Neural progenitor cell (in vitro differentiated cells): Measurements from ENCODE around the gene PRPSAP1. TPM values are rescaled to one million over a fixed set of nuclear protein-coding genes. Genes with fewer than 3 reads are reported as not detected.

Source experiments
- DNase-seq: peaks from one replicate; pipeline ENCODE4 v3.0.0-alpha.2; 2016; ENCODE audit warnings: low spot score
- H2AFZ ChIP-seq: fragments of 200-600 bp; sonication (generic); replicated peaks from 2 replicates; pipeline ENCODE4 v1.6.1; 2016; ENCODE audit warnings: antibody characterized with exemption
- H3F3A ChIP-seq: fragments of 200-600 bp; sonication (generic); 2 replicates; pipeline ENCODE4 v1.6.1; 2016; ENCODE audit warnings: antibody characterized with exemption, low read depth
- H3K27ac ChIP-seq: fragments of 200-600 bp; sonication (generic); 2 replicates; pipeline ENCODE4 v1.5.1; 2016; ENCODE audit warnings: mild to moderate bottlenecking
- H3K27me3 ChIP-seq: fragments of 200-600 bp; sonication (generic); 2 replicates; pipeline ENCODE4 v1.6.1; 2016; ENCODE audit warnings: mild to moderate bottlenecking, moderate library complexity
- H3K36me3 ChIP-seq: fragments of 200-600 bp; sonication (generic); 2 replicates; pipeline ENCODE4 v1.5.1; 2016
- H3K4me1 ChIP-seq: fragments of 200-600 bp; sonication (generic); 2 replicates; pipeline ENCODE4 v1.6.1; 2016; ENCODE audit warnings: mixed run types
- H3K4me2 ChIP-seq: fragments of 200-600 bp; sonication (generic); 2 replicates; pipeline ENCODE4 v1.6.1; 2016
- H3K4me3 ChIP-seq: fragments of 200-600 bp; sonication (generic); 2 replicates; pipeline ENCODE4 v1.5.1; 2016
- H3K79me2 ChIP-seq: fragments of 200-600 bp; sonication (generic); 2 replicates; pipeline ENCODE4 v1.6.1; 2016; ENCODE audit warnings: low read depth
- H3K9ac ChIP-seq: fragments of 200-600 bp; sonication (generic); 2 replicates; pipeline ENCODE4 v1.6.1; 2016
- H3K9me3 ChIP-seq: fragments of 200-600 bp; sonication (generic); 2 replicates; pipeline ENCODE4 v1.5.1; 2016; ENCODE audit warnings: low read depth
- H4K20me1 ChIP-seq: fragments of 200-600 bp; sonication (generic); 2 replicates; pipeline ENCODE4 v1.6.1; 2016; ENCODE audit warnings: low read depth
- H3K27ac Mint-ChIP-seq: 3 replicates; pipeline ENCODE4 v1.8.0; 2021; ENCODE audit warnings: mixed read lengths
- H3K27me3 Mint-ChIP-seq: 2 replicates; pipeline ENCODE4 v1.8.0; 2022; ENCODE audit warnings: low read depth, mild to moderate bottlenecking, inconsistent platforms, moderate library complexity, mixed read lengths; ENCODE audit not compliant: insufficient read depth
- H3K36me3 Mint-ChIP-seq: 3 replicates; pipeline ENCODE4 v1.8.0; 2021; ENCODE audit warnings: mixed read lengths
- H3K4me1 Mint-ChIP-seq: 3 replicates; pipeline ENCODE4 v1.8.0; 2021; ENCODE audit warnings: mixed read lengths
- H3K4me3 Mint-ChIP-seq: 3 replicates; pipeline ENCODE4 v1.8.0; 2021; ENCODE audit warnings: mild to moderate bottlenecking, moderate library complexity, mixed read lengths
- H3K9me3 Mint-ChIP-seq: 3 replicates; pipeline ENCODE4 v1.8.0; 2020; ENCODE audit warnings: mixed read lengths
- EZH2 ChIP-seq: fragments of 200-600 bp; sonication (generic); IDR thresholded peaks from 2 replicates; pipeline ENCODE4 v1.6.1; 2017; ENCODE audit warnings: antibody characterized with exemption, mild to moderate bottlenecking, moderate library complexity
- EZH2phosphoT487 ChIP-seq: fragments of 200-600 bp; sonication (generic); IDR thresholded peaks from 2 replicates; pipeline ENCODE4 v1.6.1; 2017; ENCODE audit warnings: antibody characterized with exemption
- total RNA-seq: library from RNA; depleted of rRNA; stranded (reverse); fragments of >200 nt; gene quantifications from 2 replicates; pipeline ENCODE4 v1.2.3, GENCODE V29; 2015; ENCODE audit warnings: low replicate concordance
- TF ChIP-seq, protein P1 (sequence below): fragments of 200-600 bp; sonication (generic); IDR thresholded peaks from 2 replicates; pipeline ENCODE4 v1.5.1; 2017; ENCODE audit warnings: antibody characterized with exemption, mild to moderate bottlenecking

PRPSAP1 gene
- total RNA-seq, 1 donor from 2014 or later: 89.7 TPM

DNA sequence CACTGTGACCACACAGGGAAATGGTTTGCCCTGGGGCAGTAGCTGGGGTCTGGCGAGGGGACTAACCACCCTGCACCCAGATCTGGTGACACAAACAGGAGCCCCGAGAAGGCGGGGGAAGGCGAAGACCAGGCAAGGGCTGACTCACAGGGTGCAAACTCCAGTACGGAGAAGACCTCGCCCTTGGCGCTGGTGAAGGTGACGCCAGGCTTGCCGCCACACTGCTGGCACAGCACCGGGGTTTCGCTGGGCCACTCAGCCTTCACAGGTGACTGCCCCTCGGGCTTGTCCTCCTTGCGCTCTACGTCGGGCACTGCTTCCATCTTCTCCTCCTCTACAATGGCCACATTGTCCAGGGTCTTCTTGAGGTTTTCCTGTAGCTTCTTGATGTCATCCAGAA is 42.3 kb upstream of the PRPSAP1 start:
- H3K36me3 ChIP-seq: no peaks in the 10 kb centered on the region

DNA sequence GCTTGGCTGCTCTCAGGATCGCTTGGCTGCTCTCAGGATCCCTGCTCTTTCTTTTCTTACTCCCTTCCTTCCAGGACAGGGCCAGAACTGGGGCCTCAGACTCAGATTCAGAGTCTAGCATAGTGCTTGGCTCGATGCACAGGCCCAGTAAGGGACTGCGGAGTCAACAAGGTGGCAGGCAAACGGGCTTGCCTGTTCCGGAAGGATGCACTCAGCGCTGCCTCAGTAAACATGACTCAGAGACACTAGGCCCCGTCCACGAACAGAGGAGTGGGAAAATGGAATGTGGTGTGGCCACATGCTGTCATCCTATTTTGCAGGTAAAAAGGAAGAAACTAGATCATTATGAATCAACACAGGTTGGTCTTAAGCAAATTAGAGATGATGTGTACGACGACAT is 40.5 kb upstream of the PRPSAP1 start:
- Histone ChIP-seq H3K9me3 (no peaks in the 10 kb centered on the region), H3K9ac (no peak overlapping the region), H4K20me1 (peaks cover 11% of the 10 kb centered on the region), H3K4me2 (no peak overlapping the region), H3K4me3 (no peak overlapping the region), H3K27me3 (no peaks in the 10 kb centered on the region), H2AFZ (no peak overlapping the region), H3K4me1 (no peaks in the 10 kb centered on the region), H3K36me3 (no peaks in the 10 kb centered on the region), H3F3A (peaks cover 9% of the 10 kb centered on the region), H3K79me2 (no peaks in the 10 kb centered on the region), H3K27ac (no peak overlapping the region)
- Mint-ChIP-seq H3K27me3 (no peaks in the 10 kb centered on the region), H3K4me3 (no peak overlapping the region), H3K4me1 (peaks cover 16% of the 10 kb centered on the region), H3K9me3 (no peaks in the 10 kb centered on the region), H3K27ac (peak overlapping the region; percentile 57), H3K36me3 (peaks cover 19% of the 10 kb centered on the region)
- TF ChIP-seq, protein P1, sequence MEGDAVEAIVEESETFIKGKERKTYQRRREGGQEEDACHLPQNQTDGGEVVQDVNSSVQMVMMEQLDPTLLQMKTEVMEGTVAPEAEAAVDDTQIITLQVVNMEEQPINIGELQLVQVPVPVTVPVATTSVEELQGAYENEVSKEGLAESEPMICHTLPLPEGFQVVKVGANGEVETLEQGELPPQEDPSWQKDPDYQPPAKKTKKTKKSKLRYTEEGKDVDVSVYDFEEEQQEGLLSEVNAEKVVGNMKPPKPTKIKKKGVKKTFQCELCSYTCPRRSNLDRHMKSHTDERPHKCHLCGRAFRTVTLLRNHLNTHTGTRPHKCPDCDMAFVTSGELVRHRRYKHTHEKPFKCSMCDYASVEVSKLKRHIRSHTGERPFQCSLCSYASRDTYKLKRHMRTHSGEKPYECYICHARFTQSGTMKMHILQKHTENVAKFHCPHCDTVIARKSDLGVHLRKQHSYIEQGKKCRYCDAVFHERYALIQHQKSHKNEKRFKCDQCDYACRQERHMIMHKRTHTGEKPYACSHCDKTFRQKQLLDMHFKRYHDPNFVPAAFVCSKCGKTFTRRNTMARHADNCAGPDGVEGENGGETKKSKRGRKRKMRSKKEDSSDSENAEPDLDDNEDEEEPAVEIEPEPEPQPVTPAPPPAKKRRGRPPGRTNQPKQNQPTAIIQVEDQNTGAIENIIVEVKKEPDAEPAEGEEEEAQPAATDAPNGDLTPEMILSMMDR: no peak
- TF ChIP-seq EZH2: no peak
- TF ChIP-seq EZH2phosphoT487: no peak
- DNase-seq: no peak

More for the DNA sequence above, 42.3 kb upstream of the PRPSAP1 start:
- Histone ChIP-seq H3K4me3 (no peak overlapping the region), H3K27ac (no peak overlapping the region), H4K20me1 (peaks cover 8% of the 10 kb centered on the region), H3K27me3 (no peaks in the 10 kb centered on the region), H3K4me1 (no peaks in the 10 kb centered on the region), H3K9me3 (no peaks in the 10 kb centered on the region), H3F3A (peaks cover 8% of the 10 kb centered on the region), H3K79me2 (no peaks in the 10 kb centered on the region), H3K4me2 (no peak overlapping the region), H2AFZ (no peak overlapping the region), H3K9ac (no peak overlapping the region)
- peaks cover 27% of the 10 kb centered on the region for H3K36me3 Mint-ChIP-seq
- H3K9me3 Mint-ChIP-seq: no peaks in the 10 kb centered on the region
- H3K4me1 Mint-ChIP-seq: peaks cover 4% of the 10 kb centered on the region
- DNase-seq: no peak
- H3K27ac Mint-ChIP-seq: no peak overlapping the region
- no peaks in the 10 kb centered on the region for H3K27me3 Mint-ChIP-seq
- no peak for TF ChIP-seq EZH2phosphoT487
- TF ChIP-seq EZH2: no peak
- TF ChIP-seq, protein P1: no peak
- no peak overlapping the region for H3K4me3 Mint-ChIP-seq

DNA sequence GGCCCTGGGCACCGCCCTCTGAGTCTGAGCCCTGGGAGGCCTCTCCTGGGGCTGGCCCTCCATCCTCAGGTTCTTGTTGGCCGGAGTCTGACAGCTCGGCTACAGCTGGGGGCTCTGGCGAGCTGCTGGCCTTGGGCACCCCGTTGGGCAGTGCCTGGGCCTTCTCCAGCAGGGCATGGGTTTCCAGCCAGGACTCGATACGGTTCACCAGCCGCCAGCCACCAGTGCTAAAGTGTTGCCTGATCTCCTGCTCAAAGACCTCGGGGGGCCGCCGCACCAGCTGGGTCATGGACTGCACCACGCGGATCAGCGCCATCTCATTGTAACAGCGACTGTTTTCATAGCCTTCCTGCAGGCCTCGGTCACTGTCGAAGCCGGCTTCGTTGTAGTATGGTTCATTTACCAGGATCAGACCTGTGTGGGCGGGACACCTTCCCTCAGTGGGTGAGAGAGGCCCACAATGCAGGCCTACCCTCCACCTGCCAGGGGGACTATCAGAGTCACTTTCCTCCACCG is 37.5 kb upstream of the PRPSAP1 start:
- peaks cover 24% of the 10 kb centered on the region for H3K4me1 Mint-ChIP-seq
- Histone ChIP-seq H3K27me3 (peaks cover 5% of the 10 kb centered on the region), H3K4me2 (no peak overlapping the region), H3F3A (peaks cover 7% of the 10 kb centered on the region), H3K79me2 (no peaks in the 10 kb centered on the region), H3K36me3 (no peaks in the 10 kb centered on the region), H3K9ac (no peak overlapping the region), H3K9me3 (no peaks in the 10 kb centered on the region), H3K4me3 (no peak overlapping the region), H3K27ac (no peak overlapping the region), H2AFZ (no peak overlapping the region), H3K4me1 (no peaks in the 10 kb centered on the region), H4K20me1 (peaks cover 7% of the 10 kb centered on the region)
- H3K9me3 Mint-ChIP-seq: no peaks in the 10 kb centered on the region
- no peak overlapping the region for H3K4me3 Mint-ChIP-seq
- DNase-seq: no peak
- no peak overlapping the region for H3K27ac Mint-ChIP-seq
- peaks cover 4% of the 10 kb centered on the region for H3K27me3 Mint-ChIP-seq
- TF ChIP-seq EZH2: no peak
- TF ChIP-seq, protein P1: no peak
- TF ChIP-seq EZH2phosphoT487: no peak
- H3K36me3 Mint-ChIP-seq: peaks cover 15% of the 10 kb centered on the region
